HuH-7.5 (cell line): ENCODE results near the gene SPOCK1.
A peak's percentile ranks its signal among the peaks of the same experiment; 100 is the strongest.

Experiments used
- DNase-seq: peaks from one replicate; pipeline ENCODE4 v3.0.0; 2011; ENCODE audit warnings: low spot score

SPOCK1 gene

GRCh38 chr5:137328991-137329390 is 170.1 kb downstream of the SPOCK1 start:
- no peak for DNase-seq

DNA sequence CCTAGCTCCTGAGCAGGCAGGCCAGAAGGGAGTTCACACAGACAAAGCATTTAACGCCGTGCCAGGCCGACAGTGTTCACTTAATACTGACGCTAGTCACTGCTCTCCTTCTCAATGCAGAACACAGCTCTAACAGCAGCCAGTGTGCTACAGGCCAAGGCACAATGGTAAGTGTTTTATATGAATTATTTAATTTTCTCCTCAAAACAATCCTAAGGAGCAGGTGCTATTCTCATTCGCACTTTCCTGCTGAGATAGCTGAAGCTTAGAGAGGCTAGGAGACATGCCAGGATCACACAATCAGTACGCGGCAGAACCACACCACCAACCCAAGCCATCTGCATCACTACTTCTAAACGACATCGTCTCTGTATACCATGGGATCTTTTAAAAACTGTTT is 170.7 kb downstream of the SPOCK1 start:
- no peak for DNase-seq

DNA sequence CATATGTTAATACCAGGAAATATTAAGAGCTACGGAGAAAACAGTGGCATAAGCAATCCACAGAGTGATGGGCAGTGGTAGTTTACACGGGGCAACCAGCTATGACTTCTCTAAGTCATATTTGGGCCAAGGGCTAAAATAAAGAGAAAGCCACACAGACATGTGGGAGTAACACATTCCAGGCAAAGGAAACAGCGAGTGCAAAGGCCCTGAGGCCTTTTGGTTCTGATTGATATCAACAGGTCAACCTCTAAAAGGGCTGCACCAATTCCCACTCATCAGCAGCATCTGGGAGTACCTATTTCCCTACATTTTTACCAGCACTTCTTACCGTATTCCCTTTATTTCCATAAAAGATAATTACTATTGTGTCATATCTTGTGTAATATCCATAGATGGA is 173.4 kb downstream of the SPOCK1 start:
- DNase-seq: no peak

DNA sequence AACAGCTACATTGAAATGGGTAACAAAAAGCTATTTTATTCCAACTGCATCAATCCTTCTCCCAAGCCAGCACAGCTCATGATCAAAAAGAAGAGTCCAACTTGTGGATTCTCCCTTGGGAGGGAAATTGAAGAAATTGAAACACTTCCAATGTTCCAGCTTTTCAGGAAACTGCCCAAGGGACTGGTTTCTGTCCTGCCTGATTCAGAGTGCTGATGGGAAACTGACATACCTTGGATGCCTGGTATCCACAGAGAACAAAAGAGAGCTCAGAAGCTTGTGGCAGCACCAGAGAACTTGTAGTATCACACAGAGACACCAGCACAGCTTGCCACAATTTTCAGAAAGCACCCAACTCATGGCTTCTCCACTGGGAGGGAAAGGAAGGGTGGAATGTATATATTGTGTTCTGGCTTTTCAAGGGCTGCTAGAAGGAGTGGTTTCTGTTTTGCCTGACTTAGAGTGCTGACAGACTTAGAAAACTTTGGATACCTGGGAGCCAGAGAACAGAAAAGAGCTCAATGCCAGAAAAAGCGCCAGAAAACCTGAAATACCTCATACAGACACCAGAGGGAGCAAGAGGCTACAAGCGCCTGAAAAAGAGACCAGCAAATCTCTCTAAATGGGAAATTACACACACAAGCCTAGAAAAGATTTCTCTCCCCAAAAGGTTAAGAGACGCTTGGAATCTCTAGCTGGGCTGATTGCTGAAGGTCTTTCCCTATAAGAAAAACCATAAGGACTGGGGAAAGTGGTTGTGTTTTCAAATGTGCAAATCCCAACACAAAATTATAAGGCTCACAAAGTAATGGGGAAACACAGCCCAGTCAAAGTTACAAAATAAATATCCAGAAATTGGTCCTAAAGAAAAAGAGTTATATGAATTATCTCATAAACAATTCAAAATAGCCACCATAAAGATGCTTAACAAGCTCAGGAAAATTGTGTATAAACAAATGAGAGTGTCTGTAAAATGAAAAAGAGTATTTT is 178.8 kb downstream of the SPOCK1 start:
- DNase-seq: peak; percentile 17

- DNase-seq: no peak
Observed at GRCh38 chr5:137318027-137318426, 181.1 kb downstream of the SPOCK1 start.

- DNase-seq: no peak
Observed at GRCh38 chr5:137316346-137316736, 182.8 kb downstream of the SPOCK1 start.

GRCh38 chr5:137315534-137316345 is 183.4 kb downstream of the SPOCK1 start:
- DNase-seq: no peak

- no peak for DNase-seq
Observed at GRCh38 chr5:137315109-137315508, 184.0 kb downstream of the SPOCK1 start.

- no peak for DNase-seq
Observed at GRCh38 chr5:137313526-137314175, 185.5 kb downstream of the SPOCK1 start.

DNA sequence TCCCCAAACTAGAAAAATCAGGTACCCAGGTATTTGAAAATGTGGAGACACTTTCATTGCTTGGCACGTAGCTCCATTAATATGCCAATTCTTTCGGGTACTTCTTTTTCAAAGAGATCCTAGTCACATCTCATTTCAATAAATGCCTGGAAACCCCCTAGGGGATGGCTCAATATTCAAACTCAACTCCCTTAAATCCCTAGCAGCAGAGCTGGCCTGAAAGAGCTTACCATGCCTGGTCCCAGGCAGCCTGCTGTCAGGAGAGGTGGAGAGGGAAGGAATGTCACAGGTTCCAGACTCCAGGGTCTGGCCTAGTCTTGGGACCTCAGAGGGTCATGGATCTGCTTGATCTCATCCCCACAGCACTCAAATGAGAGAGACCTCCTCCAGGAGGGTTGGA is 187.1 kb downstream of the SPOCK1 start:
- no peak for DNase-seq

GRCh38 chr5:137310051-137310730 is 188.9 kb downstream of the SPOCK1 start:
- no peak for DNase-seq

GRCh38 chr5:137309290-137309689 is 189.8 kb downstream of the SPOCK1 start:
- no peak for DNase-seq

DNA sequence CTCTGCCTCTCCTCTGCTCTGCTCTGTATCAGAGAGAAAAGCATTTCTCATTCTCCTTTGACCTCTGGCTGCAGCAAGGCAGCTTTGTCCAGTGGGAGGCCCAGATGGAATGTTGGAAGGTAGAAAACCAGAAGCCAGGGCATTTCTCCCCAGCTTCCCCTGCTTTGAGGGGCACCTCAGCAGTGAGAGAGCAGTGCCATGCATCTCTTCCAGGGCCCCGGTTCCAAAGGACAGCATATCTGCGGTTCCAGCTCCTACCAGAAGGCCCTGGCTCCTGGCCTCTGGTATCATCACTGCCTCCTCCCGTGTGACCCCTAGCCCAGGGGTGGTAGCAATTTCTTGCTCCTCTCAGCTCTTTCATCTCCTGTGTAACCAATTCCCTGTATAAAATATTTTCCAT is 190.8 kb downstream of the SPOCK1 start:
- no peak for DNase-seq

- DNase-seq: no peak
Observed at GRCh38 chr5:137306903-137307302, 192.2 kb downstream of the SPOCK1 start.

DNA sequence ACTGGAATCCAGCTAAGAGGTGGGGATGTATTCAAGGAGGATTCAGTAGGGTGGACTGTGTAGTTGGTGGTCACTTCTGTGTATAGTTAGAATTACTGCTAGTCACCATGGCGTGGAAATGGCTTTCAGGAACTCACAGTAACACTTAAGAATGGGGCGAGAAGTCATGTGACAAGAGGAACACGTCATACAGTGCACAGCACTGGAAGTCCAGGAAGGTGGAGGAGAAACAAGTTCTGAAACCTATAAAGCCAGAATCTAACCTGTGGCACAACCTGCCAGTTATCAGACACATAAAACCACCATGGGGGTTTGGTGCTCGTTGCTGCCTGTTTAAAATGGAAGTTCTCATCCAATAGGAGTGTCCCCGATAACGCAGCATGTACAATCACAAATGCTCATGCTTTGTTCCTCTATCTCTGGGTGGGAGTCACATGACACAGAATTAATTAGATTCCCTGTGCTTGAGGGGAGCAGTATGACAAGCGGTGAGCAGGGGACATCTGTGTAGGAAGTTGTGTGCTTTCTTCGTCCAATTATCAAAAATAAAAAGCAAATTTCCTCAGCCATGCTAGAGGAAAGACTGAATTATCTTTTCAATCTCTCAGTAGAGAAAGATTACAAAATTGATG is 193.0 kb downstream of the SPOCK1 start:
- DNase-seq: no peak

- no peak for DNase-seq
Observed at GRCh38 chr5:137304226-137304874, 194.8 kb downstream of the SPOCK1 start.

DNA sequence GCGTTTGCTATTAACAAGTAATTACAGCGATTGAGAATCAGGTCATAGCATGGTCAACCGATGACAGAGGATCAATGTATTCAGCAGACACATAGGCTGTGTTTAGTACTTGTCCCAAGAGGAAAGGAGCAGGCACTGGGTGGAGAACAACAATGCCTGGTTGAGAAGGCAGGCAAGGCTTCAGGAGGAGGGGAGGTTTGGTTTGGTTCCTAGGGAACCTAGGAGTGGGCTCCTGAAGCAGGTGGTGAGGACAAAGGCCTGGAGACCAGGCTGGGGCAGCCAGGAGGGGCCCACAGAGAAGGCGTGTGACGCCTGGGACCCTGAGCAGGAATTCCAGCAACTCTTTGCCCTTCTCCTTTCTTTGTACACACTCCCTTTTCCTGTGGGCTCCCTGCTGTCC is 195.6 kb downstream of the SPOCK1 start:
- DNase-seq: no peak

- DNase-seq: no peak
Observed at GRCh38 chr5:137300411-137301240, 198.5 kb downstream of the SPOCK1 start.

DNA sequence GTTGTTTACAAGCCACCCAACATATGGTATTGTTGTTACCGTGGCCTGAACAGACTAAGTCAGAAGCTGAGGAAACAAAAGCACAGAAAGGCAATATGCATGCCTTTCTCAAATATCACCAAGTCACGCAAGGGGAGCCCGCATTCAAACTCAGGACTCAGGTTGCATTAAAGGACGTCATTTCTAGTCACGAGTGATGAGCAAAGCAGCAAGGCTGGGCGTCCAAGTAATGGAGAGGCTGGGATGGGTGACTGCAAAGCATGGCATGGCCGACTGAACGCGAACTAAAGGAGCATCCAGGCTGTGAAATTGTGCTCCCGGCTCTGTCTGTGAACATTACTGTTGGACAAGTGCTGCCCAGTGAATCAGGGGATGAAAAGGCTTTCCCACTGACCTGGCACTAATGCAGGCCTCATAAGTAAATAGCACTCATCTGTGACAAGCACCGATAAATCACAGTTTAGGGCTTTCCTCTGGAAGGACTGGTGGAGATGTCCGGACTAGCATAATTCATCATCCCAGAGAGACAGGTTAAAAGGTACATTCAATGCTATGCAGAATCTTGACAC is 202.8 kb downstream of the SPOCK1 start:
- DNase-seq: no peak

DNA sequence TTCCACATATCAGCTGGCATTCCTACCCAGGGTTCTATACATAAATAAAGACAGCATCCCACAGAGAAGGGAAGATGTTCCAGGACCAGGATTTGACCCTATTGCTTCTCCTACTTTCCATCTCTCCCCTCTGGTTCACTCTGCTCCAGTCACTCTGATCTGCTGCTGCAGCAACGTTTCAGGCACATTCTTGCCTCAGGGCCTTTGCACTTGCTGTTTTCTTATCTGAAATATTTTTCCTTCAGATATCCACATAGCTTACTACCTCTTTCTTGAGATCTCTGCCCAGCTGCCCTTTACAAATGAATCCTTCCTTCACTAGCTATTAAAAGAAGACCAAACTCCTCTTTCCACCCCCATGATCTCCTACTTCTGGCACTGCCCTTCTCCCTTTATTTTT is 204.5 kb downstream of the SPOCK1 start:
- DNase-seq: no peak
